ENCODE measurements around the gene SGCA. TPM values are rescaled to one million over a fixed set of nuclear protein-coding genes. Genes with fewer than 3 reads are reported as not detected.

Gene SGCA
- total RNA-seq, 4 donors from 2014 or later, result 2.1 to 5.8 (median 4.0) TPM

DNA sequence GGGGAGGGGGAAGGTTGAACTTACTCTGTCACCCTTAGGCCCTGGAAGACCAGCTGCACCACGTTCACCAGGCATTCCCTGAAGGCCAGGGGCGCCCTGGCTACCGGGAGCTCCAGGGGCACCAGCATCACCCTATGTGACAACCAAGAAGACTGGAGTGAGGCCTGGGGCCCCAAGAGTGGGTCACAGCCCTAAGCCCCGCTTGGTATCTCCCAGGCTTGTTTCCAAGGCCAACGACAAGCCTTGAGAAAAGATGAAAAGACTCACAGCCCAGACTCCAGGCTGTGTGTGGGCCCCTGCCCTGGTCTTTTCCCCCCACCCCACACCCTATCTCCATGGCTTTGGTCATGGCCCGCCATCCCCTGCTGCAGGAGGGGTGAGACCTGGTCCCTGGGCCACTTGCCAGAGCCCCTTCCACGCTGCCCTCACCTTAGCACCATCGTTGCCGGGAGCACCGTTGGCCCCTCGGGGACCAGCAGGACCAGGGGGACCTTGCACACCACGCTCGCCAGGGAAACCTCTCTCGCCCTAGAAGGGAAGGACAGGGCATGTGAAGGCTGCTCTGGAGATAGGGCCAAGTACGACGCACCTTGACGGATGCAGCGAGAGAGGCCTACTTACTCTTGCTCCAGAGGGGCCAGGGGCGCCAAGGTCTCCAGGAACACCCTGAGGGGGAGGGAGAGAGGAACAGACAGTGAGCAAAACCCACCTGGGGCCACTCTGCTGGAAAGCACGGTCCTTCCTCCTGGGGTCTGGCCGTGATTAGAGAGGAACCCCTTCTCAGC, 25.7 kb downstream of the SGCA start:
- DNase-seq (ENCODE audit: low spot score in 2 of 2), result no peak
- Histone ChIP-seq H3K9me3 (no peaks in the 10 kb centered on the region), H3K27ac (no peak overlapping the region), H3K36me3 (peaks cover 68% of the 10 kb centered on the region), H3K27me3 (no peaks in the 10 kb centered on the region), H3K4me1 (peaks cover 10% of the 10 kb centered on the region), H3K4me3 (no peak overlapping the region)
- TF ChIP-seq, protein P1, sequence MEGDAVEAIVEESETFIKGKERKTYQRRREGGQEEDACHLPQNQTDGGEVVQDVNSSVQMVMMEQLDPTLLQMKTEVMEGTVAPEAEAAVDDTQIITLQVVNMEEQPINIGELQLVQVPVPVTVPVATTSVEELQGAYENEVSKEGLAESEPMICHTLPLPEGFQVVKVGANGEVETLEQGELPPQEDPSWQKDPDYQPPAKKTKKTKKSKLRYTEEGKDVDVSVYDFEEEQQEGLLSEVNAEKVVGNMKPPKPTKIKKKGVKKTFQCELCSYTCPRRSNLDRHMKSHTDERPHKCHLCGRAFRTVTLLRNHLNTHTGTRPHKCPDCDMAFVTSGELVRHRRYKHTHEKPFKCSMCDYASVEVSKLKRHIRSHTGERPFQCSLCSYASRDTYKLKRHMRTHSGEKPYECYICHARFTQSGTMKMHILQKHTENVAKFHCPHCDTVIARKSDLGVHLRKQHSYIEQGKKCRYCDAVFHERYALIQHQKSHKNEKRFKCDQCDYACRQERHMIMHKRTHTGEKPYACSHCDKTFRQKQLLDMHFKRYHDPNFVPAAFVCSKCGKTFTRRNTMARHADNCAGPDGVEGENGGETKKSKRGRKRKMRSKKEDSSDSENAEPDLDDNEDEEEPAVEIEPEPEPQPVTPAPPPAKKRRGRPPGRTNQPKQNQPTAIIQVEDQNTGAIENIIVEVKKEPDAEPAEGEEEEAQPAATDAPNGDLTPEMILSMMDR (IDR thresholded peaks at IDR 0.05), result no peak
- TF ChIP-seq POLR2A (IDR thresholded peaks at IDR 0.05) (no peak), POLR2AphosphoS5 (IDR thresholded peaks at IDR 0.05) (no peak), EP300 (IDR thresholded peaks at IDR 0.05) (no peak)
- 70% methylated on average over 9 of the region's 21 CpGs for WGBS

DNA sequence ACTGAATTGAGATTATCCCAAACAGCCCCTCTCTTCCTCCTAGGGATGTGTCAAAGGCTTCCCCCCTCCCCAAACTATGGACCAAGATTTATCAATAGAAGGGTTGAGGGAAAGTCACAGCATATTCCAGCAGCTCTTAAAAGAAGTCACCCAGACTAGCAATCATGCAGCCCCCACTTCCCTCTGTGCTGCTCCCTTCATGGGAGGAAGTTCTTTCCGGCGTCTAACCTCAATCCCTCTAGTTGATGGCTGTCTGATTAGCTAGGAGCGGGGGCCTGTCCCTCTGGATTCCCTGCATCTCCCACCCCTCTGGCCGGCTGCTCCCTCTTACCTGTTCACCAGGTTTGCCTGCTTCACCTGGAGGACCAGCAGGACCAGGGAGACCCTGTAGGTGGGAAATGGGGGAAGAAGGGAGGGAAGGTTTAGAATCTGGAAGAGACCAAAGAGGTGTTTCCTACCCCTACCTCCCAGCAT, 26.4 kb downstream of the SGCA start:
- Histone ChIP-seq H3K4me3 (no peak overlapping the region), H3K9me3 (no peaks in the 10 kb centered on the region), H3K27ac (no peak overlapping the region), H3K4me1 (peaks cover 12% of the 10 kb centered on the region), H3K27me3 (no peaks in the 10 kb centered on the region), H3K36me3 (peaks cover 75% of the 10 kb centered on the region)
- 64% methylated on average over 4 of the region's 4 CpGs for WGBS
- no peak for DNase-seq (ENCODE audit: low spot score in 2 of 2)
- no peak for TF ChIP-seq POLR2A (IDR thresholded peaks at IDR 0.05)
- no peak for TF ChIP-seq EP300 (IDR thresholded peaks at IDR 0.05)
- no peak for TF ChIP-seq POLR2AphosphoS5 (IDR thresholded peaks at IDR 0.05)
- TF ChIP-seq, protein P1 (IDR thresholded peaks at IDR 0.05), result no peak

DNA sequence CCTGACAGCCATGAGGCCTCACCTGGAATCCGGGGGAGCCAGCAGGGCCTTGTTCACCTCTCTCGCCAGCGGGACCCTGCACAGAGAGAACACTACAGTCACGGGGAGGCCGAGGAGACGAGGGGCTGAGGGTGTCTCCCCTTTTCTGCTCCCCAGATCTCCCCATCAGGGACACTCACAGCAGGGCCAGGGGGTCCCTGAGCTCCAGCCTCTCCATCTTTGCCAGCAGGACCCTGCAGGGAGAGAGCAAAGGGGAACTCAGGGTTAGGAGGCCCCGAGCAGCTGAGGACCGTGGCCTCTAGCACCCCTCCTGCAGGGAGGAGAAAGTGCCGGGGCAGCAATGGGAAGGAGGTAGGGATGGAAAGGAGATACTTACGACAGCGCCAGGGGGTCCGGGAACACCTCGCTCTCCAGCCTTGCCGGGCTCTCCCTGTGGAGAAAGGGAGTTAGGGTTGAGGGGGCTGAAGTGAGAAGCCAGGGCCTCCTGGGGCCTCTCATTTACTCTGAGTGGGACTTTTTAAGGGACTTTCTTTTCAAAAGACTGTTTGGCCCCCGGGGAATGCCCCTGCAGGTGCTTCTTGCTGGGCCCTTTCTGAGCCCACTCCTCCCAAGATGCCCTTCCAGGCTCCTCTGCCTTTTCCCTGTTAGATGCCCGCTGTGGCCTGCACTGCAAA, 26.9 kb downstream of the SGCA start:
- H3K36me3 ChIP-seq, result peaks cover 71% of the 10 kb centered on the region
- no peak overlapping the region for H3K27ac ChIP-seq

DNA sequence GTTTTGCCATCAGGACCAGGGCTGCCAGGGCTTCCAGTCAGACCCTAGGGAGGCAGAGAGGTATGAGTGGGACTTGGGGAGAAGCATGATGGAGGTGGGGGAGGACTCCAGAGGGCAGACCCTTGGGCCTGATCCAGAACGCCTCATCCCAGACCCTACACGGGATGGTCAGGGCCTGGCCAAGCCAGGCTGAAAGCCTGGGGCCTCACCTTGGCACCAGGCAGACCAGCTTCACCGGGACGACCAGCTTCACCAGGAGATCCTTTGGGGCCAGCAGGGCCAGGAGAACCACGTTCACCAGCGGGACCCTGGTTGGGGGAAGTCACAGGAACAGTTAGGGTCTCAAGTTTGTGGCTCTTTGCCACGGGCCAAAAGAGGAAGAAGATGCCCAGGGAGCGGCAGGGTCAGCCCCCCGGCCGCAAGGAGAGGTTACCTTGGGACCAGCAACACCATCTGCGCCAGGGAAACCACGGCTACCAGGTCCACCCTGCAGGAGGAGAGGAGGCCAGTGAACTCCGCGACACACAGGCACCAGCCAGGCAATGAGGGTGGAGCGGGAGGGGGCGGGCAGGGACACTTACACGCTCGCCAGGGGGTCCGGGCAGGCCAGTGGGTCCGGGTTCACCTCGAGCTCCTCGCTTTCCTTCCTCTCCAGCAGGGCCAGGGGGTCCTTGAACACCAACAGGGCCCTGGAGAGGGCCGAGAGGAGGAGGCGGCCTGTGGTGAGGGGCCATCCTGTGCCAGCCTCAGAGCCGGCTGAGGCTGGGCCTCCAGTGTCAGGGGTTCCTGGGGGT, 28.5 kb downstream of the SGCA start:
- H3K4me3 ChIP-seq, result no peak overlapping the region
- no peak for DNase-seq (ENCODE audit: low spot score in 2 of 2)
- no peaks in the 10 kb centered on the region for H3K9me3 ChIP-seq
- H3K27me3 ChIP-seq, result no peaks in the 10 kb centered on the region
- peaks cover 56% of the 10 kb centered on the region for H3K36me3 ChIP-seq
- H3K4me1 ChIP-seq, result peaks cover 23% of the 10 kb centered on the region
- TF ChIP-seq EP300 (IDR thresholded peaks at IDR 0.05) (no peak), POLR2A (IDR thresholded peaks at IDR 0.05) (no peak), POLR2AphosphoS5 (IDR thresholded peaks at IDR 0.05) (no peak)
- TF ChIP-seq, protein P1 (IDR thresholded peaks at IDR 0.05), result no peak
- peak overlapping the region; percentile 19 for H3K27ac ChIP-seq
- 75% methylated on average over 21 of the region's 25 CpGs for WGBS

More for the DNA sequence above, 26.9 kb downstream of the SGCA start:
- TF ChIP-seq POLR2AphosphoS5 (IDR thresholded peaks at IDR 0.05) (no peak), EP300 (IDR thresholded peaks at IDR 0.05) (no peak), POLR2A (IDR thresholded peaks at IDR 0.05) (no peak)
- TF ChIP-seq, protein P1 (IDR thresholded peaks at IDR 0.05), result no peak
- DNase-seq (ENCODE audit: low spot score in 2 of 2), result no peak
- Histone ChIP-seq H3K9me3 (no peaks in the 10 kb centered on the region), H3K27me3 (no peaks in the 10 kb centered on the region), H3K4me1 (peaks cover 15% of the 10 kb centered on the region), H3K4me3 (no peak overlapping the region)
- WGBS, result 82% methylated on average over 14 of the region's 16 CpGs

Measured in suprapubic skin (tissue), 4 donors.